KG1 (cell line): ENCODE results near the gene ADAMTS12.
"Not testable (repeated sequence)": the region's sequence is repeated elsewhere in the genome, so short reads cannot be mapped to it uniquely, and the experiment has no call there.

ENCODE experiments used
- DNase-seq: peaks from one replicate; lab custom pipeline; 2025; lab: John Stamatoyannopoulos, UW

Gene ADAMTS12, protein sequence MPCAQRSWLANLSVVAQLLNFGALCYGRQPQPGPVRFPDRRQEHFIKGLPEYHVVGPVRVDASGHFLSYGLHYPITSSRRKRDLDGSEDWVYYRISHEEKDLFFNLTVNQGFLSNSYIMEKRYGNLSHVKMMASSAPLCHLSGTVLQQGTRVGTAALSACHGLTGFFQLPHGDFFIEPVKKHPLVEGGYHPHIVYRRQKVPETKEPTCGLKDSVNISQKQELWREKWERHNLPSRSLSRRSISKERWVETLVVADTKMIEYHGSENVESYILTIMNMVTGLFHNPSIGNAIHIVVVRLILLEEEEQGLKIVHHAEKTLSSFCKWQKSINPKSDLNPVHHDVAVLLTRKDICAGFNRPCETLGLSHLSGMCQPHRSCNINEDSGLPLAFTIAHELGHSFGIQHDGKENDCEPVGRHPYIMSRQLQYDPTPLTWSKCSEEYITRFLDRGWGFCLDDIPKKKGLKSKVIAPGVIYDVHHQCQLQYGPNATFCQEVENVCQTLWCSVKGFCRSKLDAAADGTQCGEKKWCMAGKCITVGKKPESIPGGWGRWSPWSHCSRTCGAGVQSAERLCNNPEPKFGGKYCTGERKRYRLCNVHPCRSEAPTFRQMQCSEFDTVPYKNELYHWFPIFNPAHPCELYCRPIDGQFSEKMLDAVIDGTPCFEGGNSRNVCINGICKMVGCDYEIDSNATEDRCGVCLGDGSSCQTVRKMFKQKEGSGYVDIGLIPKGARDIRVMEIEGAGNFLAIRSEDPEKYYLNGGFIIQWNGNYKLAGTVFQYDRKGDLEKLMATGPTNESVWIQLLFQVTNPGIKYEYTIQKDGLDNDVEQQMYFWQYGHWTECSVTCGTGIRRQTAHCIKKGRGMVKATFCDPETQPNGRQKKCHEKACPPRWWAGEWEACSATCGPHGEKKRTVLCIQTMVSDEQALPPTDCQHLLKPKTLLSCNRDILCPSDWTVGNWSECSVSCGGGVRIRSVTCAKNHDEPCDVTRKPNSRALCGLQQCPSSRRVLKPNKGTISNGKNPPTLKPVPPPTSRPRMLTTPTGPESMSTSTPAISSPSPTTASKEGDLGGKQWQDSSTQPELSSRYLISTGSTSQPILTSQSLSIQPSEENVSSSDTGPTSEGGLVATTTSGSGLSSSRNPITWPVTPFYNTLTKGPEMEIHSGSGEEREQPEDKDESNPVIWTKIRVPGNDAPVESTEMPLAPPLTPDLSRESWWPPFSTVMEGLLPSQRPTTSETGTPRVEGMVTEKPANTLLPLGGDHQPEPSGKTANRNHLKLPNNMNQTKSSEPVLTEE (N-terminal part only)

DNA sequence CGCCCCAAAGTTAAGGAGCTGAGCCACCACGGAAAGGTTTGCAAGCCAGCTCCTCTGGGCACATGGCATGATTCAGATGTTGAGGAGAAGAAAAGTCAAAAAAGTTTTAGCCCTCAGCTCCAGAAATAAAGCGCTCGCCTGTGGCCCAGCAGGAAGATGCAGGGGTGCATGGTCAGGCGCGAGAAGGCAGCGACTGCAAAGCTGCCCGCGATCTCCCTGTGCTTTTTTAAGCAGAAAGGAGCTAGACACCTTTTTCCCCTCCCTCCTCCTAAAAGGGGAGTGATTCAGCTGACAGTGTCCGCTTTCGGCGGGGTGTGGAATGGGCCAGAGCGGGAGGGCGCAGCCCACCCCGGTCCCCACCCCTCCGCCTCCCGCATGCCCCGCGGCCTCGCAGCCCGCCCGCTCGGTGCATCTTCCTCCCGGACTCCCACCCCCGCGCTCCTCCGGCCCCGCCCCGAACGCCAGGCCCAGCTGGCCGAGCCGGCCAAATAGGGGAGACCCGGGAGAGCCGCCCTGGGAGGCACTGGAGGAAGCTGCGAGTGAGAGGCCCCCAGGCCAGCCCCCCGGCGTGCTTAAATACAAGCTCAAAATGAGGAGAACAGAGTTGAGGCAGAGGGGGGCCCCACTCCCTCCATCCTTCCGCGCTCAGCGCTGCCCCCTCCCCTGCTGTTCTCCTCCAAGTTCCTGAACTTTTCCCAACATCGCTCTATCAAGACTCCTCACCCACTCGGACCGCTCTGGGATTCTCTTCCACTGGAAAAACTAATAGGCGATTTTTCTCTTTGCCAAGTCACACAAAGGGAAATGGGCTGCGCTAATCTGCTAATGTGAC, at the start of gene ADAMTS12:
Gene ADAMTS12 (minus strand): TSS at position 203 of the 832 bp plus-strand sequence. CDS start 134 bp downstream, at position 69.
- no peak for DNase-seq

DNA sequence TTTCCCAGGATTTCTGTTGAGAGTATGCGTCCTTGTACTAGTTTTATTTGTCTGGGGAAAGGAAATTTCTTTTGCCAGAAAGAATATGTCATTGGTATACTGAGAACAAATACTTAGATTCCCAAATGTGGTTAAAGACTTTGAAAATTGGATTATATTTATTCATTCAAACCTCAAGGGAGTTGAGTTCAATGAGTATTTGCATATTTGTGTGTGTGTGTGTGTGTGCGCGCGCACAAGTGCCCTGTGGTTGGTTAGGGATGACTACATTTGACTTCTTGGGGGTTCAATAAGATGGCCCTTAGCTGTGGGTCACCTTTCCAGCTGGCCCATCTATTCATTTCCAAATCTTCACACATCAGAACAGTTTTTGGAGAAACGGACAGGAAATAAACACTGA, 49.3 kb upstream of the ADAMTS12 start:
- DNase-seq, result no peak

DNA sequence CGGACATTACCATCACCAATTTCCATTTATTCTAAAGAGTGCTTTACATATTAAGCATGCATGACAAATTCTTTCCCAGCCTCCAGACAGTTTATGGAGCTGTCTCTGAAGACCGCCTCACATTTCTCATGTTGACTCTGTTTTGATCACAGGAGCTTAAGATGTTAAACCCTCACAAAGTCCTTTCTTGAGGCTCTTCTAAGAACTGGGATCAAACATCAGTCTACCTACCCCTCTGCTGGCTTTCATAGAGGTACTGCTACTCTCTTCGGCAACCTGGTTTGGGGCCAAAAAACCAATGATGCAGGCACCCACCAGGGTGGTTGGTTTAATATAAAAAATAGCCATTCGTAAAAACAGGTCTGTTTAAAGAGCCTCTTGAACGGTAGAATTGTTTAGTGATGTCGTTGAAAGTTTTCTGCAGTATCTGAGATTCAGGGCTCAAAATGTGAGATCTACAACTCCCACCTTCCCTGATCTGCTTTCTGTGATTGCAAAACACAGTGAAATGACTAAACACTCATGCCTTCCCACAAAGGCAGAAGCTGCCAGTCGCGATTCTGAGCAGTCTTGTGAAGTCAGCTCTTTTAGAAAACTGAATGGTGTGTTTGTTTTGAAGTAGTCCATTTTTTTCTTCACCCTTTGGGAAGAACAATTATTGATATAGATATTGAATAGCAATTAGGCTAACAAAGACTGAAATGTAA, 47.9 kb upstream of the ADAMTS12 start:
- no peak for DNase-seq

DNA sequence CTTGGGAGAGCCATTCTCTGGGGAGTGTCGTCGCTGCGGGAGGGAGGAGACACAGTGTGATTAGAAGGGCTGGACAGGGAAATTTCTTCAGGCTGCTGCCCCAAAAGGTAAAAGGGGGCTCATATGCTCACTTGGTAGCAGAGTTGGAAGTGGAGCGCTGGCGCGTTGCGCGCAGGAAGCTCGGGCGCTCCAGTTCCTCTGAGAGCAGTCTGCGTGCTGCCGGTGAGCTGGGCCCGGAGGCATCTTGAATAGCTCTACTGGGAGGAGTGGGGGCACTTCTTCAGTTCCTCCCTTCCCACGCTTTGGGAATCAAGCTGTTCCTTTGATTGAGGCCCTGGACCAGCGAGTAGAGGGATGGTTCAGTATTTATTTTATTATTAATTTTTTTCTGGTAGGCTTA, 47.1 kb upstream of the ADAMTS12 start:
- no peak for DNase-seq

DNA sequence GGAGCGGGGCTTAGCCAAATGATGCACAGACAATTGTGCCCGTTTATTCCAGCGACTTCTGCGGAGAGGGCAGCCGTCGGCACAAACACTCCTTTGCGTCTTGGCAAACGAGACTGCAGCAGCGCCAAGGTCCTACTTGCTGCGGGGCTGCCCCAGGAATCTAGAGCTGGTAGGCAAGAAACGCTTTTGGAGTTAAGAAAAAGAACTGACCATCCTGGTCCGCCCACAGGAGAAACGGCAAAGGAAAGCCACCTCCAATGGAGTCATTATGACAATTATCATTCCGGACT, 46.7 kb upstream of the ADAMTS12 start:
- DNase-seq, result no peak

DNA sequence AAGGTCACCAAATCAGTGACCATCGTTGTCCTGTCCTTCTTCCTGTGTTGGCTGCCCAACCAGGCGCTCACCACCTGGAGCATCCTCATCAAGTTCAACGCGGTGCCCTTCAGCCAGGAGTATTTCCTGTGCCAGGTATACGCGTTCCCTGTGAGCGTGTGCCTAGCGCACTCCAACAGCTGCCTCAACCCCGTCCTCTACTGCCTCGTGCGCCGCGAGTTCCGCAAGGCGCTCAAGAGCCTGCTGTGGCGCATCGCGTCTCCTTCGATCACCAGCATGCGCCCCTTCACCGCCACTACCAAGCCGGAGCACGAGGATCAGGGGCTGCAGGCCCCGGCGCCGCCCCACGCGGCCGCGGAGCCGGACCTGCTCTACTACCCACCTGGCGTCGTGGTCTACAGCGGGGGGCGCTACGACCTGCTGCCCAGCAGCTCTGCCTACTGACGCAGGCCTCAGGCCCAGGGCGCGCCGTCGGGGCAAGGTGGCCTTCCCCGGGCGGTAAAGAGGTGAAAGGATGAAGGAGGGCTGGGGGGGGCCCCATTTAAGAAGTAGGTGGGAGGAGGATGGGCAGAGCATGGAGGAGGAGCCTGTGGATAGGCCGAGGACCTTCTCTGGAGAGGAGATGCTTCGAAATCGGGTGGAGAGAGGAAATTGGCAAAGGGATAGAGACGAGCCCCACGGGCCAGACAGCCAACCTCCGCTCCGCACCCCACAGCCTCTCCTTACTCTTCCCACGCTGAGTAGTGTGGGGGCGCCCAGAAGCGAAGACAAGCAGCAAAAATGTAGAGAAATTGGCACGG, 46.1 kb upstream of the ADAMTS12 start:
- no peak for DNase-seq

DNA sequence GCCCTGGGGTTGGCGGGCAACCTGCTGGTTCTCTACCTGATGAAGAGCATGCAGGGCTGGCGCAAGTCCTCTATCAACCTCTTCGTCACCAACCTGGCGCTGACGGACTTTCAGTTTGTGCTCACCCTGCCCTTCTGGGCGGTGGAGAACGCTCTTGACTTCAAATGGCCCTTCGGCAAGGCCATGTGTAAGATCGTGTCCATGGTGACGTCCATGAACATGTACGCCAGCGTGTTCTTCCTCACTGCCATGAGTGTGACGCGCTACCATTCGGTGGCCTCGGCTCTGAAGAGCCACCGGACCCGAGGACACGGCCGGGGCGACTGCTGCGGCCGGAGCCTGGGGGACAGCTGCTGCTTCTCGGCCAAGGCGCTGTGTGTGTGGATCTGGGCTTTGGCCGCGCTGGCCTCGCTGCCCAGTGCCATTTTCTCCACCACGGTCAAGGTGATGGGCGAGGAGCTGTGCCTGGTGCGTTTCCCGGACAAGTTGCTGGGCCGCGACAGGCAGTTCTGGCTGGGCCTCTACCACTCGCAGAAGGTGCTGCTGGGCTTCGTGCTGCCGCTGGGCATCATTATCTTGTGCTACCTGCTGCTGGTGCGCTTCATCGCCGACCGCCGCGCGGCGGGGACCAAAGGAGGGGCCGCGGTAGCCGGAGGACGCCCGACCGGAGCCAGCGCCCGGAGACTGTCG, 45.4 kb upstream of the ADAMTS12 start:
- no peak for DNase-seq

DNA sequence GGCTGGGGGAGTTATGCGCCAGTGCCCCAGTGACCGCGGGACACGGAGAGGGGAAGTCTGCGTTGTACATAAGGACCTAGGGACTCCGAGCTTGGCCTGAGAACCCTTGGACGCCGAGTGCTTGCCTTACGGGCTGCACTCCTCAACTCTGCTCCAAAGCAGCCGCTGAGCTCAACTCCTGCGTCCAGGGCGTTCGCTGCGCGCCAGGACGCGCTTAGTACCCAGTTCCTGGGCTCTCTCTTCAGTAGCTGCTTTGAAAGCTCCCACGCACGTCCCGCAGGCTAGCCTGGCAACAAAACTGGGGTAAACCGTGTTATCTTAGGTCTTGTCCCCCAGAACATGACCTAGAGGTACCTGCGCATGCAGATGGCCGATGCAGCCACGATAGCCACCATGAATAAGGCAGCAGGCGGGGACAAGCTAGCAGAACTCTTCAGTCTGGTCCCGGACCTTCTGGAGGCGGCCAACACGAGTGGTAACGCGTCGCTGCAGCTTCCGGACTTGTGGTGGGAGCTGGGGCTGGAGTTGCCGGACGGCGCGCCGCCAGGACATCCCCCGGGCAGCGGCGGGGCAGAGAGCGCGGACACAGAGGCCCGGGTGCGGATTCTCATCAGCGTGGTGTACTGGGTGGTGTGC, 44.7 kb upstream of the ADAMTS12 start, which contains the start of gene RXFP3:
Gene RXFP3 (plus strand): TSS at position 6 of the 636 bp plus-strand sequence. CDS start 355 bp downstream, at position 361.
- DNase-seq, result no peak

DNA sequence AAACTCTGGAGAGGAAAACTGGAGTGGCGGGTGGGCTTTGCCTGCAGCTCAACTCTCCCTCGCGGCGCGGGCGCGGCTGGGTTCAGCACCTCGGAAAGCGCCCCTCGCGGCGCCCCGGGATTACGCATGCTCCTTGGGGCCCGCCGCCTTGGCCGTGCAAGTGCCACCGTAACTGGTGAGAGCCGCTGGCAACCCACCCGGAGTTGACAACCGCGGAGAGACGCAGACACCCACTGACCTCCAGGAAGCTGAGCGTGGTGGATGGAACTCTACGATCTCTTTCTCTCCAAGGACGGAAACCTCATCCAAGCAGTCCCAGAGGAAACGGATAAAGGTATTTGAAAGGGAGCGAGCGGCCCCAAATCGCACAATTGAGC, 44.2 kb upstream of the ADAMTS12 start:
- DNase-seq, result peak; percentile 10

DNA sequence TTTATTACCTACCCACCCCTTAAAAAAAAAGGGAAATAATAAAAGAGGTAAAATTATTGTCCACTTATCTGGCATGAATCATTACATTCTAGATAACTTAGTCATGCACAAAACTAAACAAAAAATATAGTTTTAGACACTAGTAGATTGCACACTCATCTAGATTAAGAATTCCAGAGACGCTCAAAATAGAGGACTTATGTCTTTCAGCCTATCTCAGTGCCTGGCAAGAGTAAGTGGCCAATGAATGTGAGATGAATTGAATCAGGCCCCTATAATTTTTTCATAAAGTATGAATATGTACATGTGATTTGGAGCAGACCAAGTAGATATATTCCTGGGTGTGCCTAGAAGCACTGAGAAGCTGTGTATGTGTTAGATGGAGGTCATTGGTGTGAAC, 42.4 kb upstream of the ADAMTS12 start:
- no peak for DNase-seq

DNA sequence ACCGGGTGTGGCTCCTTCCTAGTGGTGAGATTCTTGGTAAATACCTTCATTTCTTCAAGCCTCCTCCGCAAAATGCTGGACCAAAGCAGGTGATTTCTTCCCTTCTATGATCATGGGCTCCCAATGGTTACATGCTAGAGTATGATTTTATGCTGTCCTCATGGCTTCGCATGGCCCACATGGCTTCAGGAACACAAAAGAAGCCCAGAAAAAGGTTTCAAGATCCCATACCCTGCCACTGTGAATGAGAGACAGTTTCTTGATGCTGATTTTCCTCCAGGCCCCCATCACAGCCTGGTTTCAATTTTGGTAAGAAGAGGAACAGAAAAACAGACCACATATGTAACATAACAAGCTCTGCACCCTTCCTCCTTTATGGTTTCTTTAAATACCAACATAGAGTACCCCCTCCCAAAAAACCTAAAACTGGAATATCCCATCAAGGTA, 42.0 kb upstream of the ADAMTS12 start:
- no peak for DNase-seq

DNA sequence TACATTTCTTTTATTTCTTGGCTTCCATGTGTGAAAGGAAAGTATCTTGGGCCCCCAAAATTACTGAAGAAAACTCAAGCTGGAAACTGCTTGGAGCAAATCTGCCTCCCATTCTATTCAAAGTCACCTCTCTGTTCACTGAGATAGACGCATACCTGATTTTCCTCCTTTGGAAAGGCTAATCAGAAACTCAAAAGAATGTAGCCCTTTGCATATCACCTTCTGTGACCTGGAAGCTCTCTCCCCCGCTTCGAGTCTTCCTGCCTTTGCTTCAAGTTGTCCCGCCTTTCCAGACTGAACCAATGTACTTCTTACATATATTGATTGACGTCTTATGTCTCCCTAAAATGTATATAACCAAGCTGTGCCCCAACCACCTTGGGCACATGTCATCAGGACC, 39.3 kb upstream of the ADAMTS12 start:
- DNase-seq, result no peak

DNA sequence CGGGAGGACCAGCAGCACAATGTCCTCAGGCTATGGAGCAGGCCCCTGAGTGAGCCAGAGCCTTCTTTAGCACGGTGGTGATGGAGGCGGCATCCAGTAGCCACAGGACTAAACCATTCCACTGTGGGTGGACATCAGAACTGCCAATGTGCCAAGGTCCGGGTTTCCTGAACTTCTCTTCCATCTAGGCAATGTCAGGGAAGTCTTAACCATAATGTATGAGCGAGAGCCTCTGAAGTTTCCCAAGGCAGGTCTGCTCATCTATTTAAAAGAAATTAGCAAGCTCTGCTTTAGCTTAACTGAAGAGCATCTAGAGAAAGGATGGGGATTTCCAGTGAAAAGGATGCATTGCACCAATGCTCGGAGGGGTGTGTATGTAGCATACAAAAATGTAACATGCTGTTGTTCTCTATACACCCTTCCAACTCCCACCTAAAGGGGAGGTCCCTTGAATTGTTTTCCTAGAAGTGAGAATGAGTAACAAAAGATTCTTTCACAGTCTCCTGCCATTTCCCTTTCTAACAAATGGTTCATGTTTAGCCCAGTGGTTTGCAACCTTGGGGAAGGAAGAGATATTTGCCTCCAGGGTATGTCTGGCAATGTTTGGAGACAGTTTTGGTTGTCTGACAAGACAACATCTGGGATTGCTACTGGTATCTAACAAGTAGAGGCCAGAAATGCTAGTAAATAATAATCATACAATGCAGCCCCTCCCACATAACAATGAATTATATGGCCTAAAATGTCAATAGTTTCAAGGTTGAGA, 38.3 kb upstream of the ADAMTS12 start:
- DNase-seq, result no peak

DNA sequence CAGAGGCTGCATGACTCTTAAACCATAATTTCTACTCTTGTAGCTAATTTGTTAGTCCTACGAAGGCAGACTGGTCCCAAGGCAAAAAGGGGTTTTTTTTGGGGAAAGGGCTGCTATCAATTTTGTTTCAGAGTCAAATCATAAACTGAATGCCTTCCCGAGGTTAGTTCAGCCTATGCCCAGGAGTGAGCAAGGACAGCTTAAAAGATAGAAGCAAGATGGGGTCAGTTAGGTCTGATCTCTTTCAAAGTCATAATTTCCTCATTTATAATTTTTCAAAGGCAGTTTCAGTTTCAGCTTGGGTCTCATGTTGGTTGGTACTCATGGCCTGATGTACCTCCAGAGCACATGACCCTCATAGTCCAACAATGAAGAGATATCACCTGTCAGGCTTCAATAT, 36.5 kb upstream of the ADAMTS12 start:
- no peak for DNase-seq

DNA sequence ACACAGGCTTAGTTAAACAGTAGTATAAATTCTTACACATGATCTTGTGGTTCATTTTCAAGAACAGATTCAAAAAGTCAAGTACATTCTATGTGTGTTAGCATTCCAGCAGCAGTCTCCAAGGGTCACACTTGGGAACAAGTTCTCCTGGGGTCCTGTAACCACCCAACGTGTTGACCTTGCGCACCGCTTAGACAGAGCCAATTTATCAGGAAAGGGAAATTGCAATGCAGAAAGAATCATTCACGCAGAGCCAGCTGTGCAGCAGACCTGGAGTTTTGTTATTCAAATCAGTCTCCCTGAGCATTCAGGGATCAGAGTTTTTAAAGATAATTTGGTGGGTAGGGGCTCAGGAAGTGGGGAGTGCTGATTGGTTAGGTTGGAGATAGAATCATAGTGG, 35.9 kb upstream of the ADAMTS12 start:
- DNase-seq, result no peak

DNA sequence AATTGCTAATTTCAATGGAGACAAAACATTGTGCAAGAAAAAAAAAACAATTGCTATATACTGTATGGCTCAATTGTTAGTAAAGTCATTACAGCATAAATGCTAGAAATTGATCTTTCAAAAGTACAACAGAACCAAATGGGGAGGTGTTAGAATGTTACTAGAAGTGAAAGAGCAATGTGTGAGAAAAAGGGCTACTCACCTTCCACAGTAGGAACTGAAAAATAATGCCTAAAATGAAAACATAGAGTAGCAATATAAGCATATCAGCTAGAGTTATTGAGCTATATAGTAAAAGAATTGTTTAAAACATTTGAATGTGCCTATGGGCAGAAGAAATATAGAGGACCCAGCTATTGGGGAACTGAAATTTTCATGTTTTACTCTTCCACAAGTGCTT, 33.5 kb upstream of the ADAMTS12 start:
- DNase-seq, result no peak

DNA sequence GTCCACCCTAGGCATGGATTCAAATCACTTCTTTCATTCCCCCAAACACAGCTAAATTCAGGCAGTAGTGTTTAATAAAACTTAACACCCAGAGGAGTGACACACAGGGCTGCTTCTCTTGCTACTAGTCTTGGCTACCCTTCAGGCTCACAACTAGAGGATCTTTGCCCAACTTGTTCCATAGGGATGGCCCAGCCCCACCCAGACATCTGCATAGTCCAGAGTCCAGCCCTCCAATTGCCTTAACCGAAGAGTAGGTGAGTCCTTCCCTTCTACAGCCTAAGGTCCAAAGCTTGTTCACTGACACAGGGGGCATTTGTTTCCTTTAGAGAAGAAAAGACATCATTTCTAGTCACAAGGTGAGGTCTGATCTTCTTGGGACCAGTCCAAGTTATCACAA, 29.2 kb upstream of the ADAMTS12 start:
- DNase-seq, result no peak

DNA sequence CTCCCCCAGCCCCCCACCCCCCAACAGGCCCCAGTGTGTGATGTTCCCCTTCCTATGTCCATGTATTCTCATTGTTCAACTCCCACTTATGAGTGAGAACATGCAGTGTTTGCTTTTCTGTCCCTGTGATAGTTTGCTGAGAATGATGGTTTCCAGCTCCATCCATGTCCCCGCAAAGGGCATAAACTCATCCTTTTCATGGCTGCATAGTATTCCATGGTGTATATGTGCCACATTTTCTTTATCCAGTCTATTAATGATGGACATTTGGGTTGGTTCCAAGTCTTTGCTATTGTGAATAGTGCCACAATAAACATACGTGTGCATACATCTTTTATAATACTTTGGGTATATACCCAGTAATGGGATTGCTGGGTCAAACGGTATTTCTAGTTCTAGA, 23.1 kb upstream of the ADAMTS12 start:
- DNase-seq, result not testable (repeated sequence)
